Activated naive CD4-positive, alpha-beta T cell treated with anti-CD3 and anti-CD28 coated beads, Interleukin-2, amount 50 U/mL, for 16 hours (primary cell): Measurements from ENCODE around the gene USP20.

Experiments used
- DNase-seq: peaks from one replicate; pipeline ENCODE4 v3.0.0-alpha.2; 2020

The USP20 gene

DNA sequence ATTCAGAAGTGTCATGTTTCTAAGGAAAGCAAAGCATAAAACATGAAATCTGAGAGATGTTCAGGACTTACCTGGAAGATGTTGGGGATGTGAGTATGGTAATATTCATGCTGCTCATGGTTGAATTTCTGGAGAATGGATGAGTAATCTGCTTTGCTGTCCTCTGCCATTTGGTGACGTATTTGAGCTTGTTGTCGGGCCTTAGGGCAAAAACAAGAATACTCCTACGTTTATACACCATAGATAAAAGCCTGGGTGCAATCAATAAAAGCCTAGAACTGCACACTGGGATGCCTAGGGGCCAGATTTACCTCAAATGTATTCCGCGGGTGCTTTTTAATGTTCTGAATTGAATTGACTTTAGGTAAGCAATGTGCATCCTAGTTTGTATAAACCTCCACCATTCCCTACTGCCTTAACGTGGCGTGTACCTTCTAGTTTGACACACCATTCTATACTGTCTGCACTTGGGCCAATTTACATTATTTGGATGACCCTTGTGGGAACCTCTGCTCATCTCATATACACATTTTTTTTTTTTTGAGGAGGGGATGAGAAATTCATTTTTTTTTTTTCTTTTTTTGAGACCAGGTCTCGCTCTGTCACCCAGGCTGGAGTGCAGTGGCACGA lies 94.4 kb downstream of the USP20 start:
- no peak for DNase-seq

DNA sequence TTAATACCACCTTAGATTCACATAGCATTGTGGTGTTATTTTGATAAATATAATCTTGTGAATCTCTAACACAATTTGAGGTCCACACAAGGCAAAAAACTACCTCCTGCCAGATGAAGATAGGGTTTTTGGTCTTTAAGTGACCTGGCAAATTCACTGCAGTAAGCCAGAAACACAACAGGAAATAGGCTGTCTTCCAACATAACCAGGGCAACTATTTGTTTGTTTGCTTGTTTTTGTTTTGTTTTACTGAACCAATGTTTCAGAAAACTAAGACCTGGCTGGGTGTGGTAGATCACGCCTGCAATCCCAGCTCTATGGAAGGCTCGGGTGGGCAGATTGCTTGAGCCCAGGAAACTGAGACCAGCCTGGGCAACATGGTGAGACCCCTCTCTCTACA lies 95.5 kb downstream of the USP20 start:
- no peak for DNase-seq
